Colonic mucosa (tissue), 4 donors: ENCODE measurements around the gene RNF112. TPM values are rescaled to one million over a fixed set of nuclear protein-coding genes. Genes with fewer than 3 reads are reported as not detected.

Experiments
- DNase-seq: peaks from one replicate; pipeline ENCODE4 v3.0.0-alpha.2; 2020
- H3K27ac ChIP-seq: fragments of 200-600 bp; one replicate; pipeline ENCODE4 v1.8.0; 2021
- H3K27me3 ChIP-seq: fragments of 200-600 bp; one replicate; pipeline ENCODE4 v1.8.0; 2021
- H3K36me3 ChIP-seq: fragments of 200-600 bp; one replicate; pipeline ENCODE4 v1.8.0; 2021
- H3K4me1 ChIP-seq: fragments of 200-600 bp; one replicate; pipeline ENCODE4 v1.8.0; 2021; ENCODE audit warnings: mild to moderate bottlenecking
- H3K4me3 ChIP-seq: fragments of 200-600 bp; one replicate; pipeline ENCODE4 v1.8.0; 2021
- H3K9ac ChIP-seq, 2 donors: one replicate each; pipeline ENCODE4 v1.7.0; 2013; ENCODE audit warnings: control low read depth in 2 of 2, low read depth in 2 of 2, low read length in 2 of 2
- H3K9me3 ChIP-seq: fragments of 200-600 bp; one replicate; pipeline ENCODE4 v1.8.0; 2021
- intact Hi-C: fragments of 100-400 bp; cut with DNase I; formaldehyde crosslinking; loops from one replicate; pipeline ENCODE4 v1.14.1; 2022
- total RNA-seq, 2 donors: library from RNA; stranded (reverse); fragmentation: NEBNext Ultra II Directional in 1 of 2; extraction: Animal tissue kit (Norgen Biotek cat#: 25700) in 1 of 2; gene quantifications; one replicate each; pipeline ENCODE4 v1.2.1, GENCODE V29; 2021
- TF ChIP-seq, protein P1 (sequence below): fragments of 200-600 bp; IDR thresholded peaks from one replicate; pipeline ENCODE4 v1.8.0; 2022; ENCODE audit warnings: antibody characterized with exemption, mild to moderate bottlenecking
- donor health status: healthy.
- donor health status: DM: no; HTN: no; CAD: no.
- donor health status: DM: no; HTN: no; CAD: no.

Gene RNF112
- total RNA-seq, 2 donors from 2014 or later = 2.4 to 4.3 TPM

DNA sequence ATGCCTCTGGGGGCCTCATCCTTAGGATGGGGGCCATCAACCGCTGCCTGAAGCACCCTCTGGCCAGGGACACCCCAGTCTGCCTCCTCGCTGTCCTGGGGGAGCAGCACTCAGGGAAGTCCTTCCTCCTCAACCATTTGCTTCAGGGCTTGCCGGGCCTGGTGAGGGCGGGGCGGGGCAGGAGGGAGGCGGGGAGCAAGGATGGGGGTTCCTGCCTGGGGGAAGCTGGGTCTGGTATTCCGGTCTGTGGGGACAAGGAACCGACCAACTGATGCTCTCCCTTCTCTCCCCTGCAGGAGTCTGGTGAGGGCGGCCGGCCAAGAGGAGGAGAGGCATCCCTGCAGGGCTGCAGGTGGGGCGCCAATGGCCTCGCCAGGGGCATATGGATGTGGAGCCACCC, 2.0 kb downstream of the RNF112 start:
- Histone ChIP-seq H3K27me3 (no peaks in the 10 kb centered on the region), H3K9ac (no peak overlapping the region), H3K9me3 (no peaks in the 10 kb centered on the region), H3K36me3 (no peaks in the 10 kb centered on the region), H3K4me3 (no peak overlapping the region), H3K4me1 (no peaks in the 10 kb centered on the region), H3K27ac (no peak overlapping the region)
- DNase-seq = no peak
- intact Hi-C loops = no loop called here
- TF ChIP-seq, protein P1, sequence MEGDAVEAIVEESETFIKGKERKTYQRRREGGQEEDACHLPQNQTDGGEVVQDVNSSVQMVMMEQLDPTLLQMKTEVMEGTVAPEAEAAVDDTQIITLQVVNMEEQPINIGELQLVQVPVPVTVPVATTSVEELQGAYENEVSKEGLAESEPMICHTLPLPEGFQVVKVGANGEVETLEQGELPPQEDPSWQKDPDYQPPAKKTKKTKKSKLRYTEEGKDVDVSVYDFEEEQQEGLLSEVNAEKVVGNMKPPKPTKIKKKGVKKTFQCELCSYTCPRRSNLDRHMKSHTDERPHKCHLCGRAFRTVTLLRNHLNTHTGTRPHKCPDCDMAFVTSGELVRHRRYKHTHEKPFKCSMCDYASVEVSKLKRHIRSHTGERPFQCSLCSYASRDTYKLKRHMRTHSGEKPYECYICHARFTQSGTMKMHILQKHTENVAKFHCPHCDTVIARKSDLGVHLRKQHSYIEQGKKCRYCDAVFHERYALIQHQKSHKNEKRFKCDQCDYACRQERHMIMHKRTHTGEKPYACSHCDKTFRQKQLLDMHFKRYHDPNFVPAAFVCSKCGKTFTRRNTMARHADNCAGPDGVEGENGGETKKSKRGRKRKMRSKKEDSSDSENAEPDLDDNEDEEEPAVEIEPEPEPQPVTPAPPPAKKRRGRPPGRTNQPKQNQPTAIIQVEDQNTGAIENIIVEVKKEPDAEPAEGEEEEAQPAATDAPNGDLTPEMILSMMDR = no peak

DNA sequence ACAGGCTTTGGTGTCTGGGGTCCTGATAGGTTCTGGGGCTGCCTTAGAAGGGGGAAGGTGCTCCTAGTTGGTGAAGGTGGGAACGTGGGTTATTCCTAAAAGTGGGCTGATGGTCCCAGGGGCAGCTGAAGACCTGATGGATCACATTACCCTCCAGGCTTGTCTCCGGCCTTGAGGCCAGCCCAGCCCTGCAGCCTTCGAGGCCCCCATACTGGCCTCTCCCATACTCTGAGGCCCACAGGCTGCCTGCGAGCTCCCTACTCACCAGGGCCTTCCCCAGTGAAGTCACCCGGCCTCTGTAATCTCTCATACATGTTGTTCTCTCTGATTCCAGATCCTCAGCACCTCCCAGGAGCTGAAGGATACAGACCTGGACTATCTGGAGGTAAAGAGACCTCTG, 2.7 kb downstream of the RNF112 start:
- Histone ChIP-seq H3K36me3 (no peaks in the 10 kb centered on the region), H3K9me3 (no peaks in the 10 kb centered on the region), H3K4me1 (no peaks in the 10 kb centered on the region), H3K27ac (no peak overlapping the region), H3K4me3 (no peak overlapping the region), H3K27me3 (no peaks in the 10 kb centered on the region), H3K9ac (no peak overlapping the region)
- TF ChIP-seq, protein P1 = no peak
- intact Hi-C loops = no loop called here
- DNase-seq = no peak

DNA sequence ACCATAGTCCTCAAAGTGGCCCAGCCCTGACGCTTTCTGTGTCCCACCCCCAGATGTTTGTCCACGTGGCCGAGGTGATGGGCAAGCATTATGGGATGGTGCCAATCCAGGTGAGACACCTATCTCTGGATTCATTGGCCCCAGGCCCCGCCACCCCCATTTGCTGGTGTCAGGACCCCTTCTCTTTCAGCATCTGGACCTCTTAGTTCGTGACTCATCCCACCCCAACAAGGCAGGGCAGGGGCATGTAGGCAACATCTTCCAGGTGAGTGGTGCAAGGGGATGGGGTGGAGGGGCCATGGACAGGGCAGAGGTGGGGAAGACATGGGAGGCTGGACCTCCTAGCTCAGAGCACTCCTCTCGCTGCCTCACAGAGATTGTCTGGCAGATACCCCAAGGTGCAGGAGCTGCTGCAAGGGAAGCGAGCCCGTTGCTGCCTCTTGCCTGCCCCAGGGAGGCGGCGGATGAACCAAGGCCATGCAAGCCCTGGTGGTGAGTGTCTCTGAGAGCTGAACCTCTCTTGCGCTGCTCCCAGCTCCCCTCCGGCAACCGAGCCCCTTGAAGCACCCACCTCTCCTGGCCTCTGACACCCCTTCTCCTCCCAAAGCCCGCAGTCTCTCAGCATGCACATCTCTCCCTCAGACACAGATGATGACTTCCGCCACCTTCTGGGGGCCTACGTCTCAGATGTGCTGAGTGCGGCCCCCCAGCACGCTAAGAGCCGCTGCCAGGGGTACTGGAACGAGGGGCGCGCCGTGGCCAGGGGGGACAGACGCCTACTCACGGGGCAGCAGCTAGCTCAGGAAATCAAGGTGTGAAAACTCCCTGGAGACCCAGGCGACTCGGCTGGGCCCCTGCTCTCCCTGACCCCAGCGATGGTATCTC, 3.6 kb downstream of the RNF112 start:
- no peaks in the 10 kb centered on the region for H3K4me1 ChIP-seq
- H3K36me3 ChIP-seq = no peaks in the 10 kb centered on the region
- H3K9ac ChIP-seq = no peak overlapping the region
- intact Hi-C loops = no loop called here
- DNase-seq = no peak
- no peak overlapping the region for H3K27ac ChIP-seq
- H3K27me3 ChIP-seq = no peaks in the 10 kb centered on the region
- H3K9me3 ChIP-seq = no peaks in the 10 kb centered on the region
- H3K4me3 ChIP-seq = no peak overlapping the region
- TF ChIP-seq, protein P1 = no peak

DNA sequence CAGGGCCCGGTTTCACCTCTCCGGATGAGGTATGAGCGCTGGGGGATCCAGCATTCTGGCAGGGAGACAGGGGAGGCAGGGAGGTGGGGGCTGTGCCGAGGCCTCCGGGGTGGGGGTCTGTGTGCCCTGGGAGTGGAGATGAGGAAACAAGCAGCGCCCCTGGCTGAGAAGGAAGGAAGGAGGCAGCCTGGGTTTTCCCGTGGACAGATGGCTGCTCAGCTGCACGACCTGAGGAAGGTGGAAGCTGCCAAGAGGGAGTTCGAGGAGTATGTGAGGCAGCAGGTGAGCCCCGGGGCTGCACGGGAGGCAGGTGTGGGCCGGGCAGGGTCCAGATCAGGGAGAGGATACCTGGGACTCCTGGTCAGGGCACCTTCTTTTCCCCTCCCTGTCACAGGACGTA, 4.3 kb downstream of the RNF112 start:
- DNase-seq = no peak
- TF ChIP-seq, protein P1 = no peak

GRCh38 chr17:19415806-19416775, 5.1 kb downstream of the RNF112 start:
- no peak overlapping the region for H3K27ac ChIP-seq
- H3K9ac ChIP-seq = no peak overlapping the region
- no peaks in the 10 kb centered on the region for H3K36me3 ChIP-seq
- H3K27me3 ChIP-seq = no peaks in the 10 kb centered on the region
- TF ChIP-seq, protein P1 = no peak
- H3K4me3 ChIP-seq = no peak overlapping the region
- H3K9me3 ChIP-seq = no peaks in the 10 kb centered on the region
- intact Hi-C loops = no loop called here
- no peak for DNase-seq
- H3K4me1 ChIP-seq = no peaks in the 10 kb centered on the region

More for the DNA sequence above, 4.3 kb downstream of the RNF112 start:
- Histone ChIP-seq H3K27ac (no peak overlapping the region), H3K4me1 (no peaks in the 10 kb centered on the region), H3K9me3 (no peaks in the 10 kb centered on the region), H3K9ac (no peak overlapping the region), H3K36me3 (no peaks in the 10 kb centered on the region), H3K4me3 (no peak overlapping the region), H3K27me3 (no peaks in the 10 kb centered on the region)
- intact Hi-C loops = no loop called here
